HepG2 (cell line): ENCODE measurements around the gene MORC3. TPM values are rescaled to one million over a fixed set of nuclear protein-coding genes. Genes with fewer than 3 reads are reported as not detected.

Experiments
- ATAC-seq: fragments of 200-7000 bp; cut with Tn5 transposase; 3 replicates; pipeline ENCODE4 v1.9.1; 2020; ENCODE audit warnings: mild to moderate bottlenecking, moderate library complexity
- BruUV-seq: library from RNA; stranded (reverse); fragments of 400-500 nt; replicated peaks from 2 replicates; lab custom pipeline; 2021; lab: Mats Ljungman, UMichigan
- CTCF ChIA-PET: fragments of 300-600 bp; formaldehyde crosslinking; extraction: SDS; loops from one replicate; lab custom pipeline; 2021; ENCODE audit warnings: low total read pairs, inconsistent platforms, low intra/inter-chr PET ratio; lab: Yijun Ruan, JAX
- POLR2A ChIA-PET: fragments of 350-600 bp; sonication (Branson Sonifier 250); formaldehyde crosslinking; loops from one replicate; lab custom pipeline; 2020; ENCODE audit warnings: antibody characterized with exemption, inconsistent platforms; lab: Yijun Ruan, JAX
- DNase-seq: peaks from one replicate; pipeline ENCODE4 v3.0.0-alpha.2; 2015; ENCODE audit warnings: low spot score
- FAIRE-seq: peaks from 3 replicates; lab custom pipeline; 2011; peaks lifted over from hg19 to GRCh38; lab: Jason Lieb, UNC
- H2AFZ ChIP-seq: one replicate; pipeline ENCODE4 v1.6.1; 2011; ENCODE audit warnings: low read length, inconsistent platforms
- H3K27ac ChIP-seq: fragments of 300-600 bp; 3 replicates; pipeline ENCODE4 v1.8.0; 2011; ENCODE audit warnings: mixed run types, mild to moderate bottlenecking, mixed read lengths, low read length, inconsistent platforms; ENCODE audit not compliant: insufficient read depth; ENCODE audit errors: extremely low read length
- H3K27me3 ChIP-seq, 2 experiments: fragments of 200-600 bp in 1 of 2; 2 replicates in 1 of 2; 3 replicates in 1 of 2; pipeline versions ENCODE4 v1.6.0 to v1.8.0; 2011; ENCODE audit warnings: low read length in 2 of 2, mild to moderate bottlenecking in 2 of 2, moderate library complexity in 2 of 2, inconsistent platforms in 1 of 2; ENCODE audit not compliant: insufficient read depth in 2 of 2, control insufficient read depth in 1 of 2
- H3K36me3 ChIP-seq, 2 experiments: fragments of 200-600 bp in 1 of 2; replicated peaks in 1 of 2; 2 replicates in 1 of 2; 3 replicates in 1 of 2; pipeline versions ENCODE4 v1.5.1 to v1.8.0; 2011; ENCODE audit warnings: low read length in 2 of 2, inconsistent platforms in 1 of 2; ENCODE audit not compliant: insufficient read depth in 2 of 2, control insufficient read depth in 1 of 2
- H3K4me1 ChIP-seq: 2 replicates; pipeline ENCODE4 v1.5.1; 2012; ENCODE audit warnings: low read length, inconsistent platforms; ENCODE audit not compliant: insufficient read depth
- H3K4me2 ChIP-seq: 2 replicates; pipeline ENCODE4 v1.6.0; 2011; ENCODE audit warnings: low read depth, low read length, inconsistent platforms
- H3K4me3 ChIP-seq, 3 experiments: fragments of 200-600 bp in 1 of 3; sonication (generic), shearing (Covaris generic) in 1 of 3; replicated peaks in 1 of 3; 2 replicates each; pipeline ENCODE4 v1.5.1; 2011 to 2016; ENCODE audit warnings: low read length in 3 of 3, inconsistent platforms in 2 of 3, low read depth in 2 of 3, mild to moderate bottlenecking in 2 of 3, control low read depth in 1 of 3, mixed read lengths in 1 of 3; ENCODE audit not compliant: insufficient read depth in 1 of 3
- H3K79me2 ChIP-seq: one replicate; pipeline ENCODE4 v1.6.1; 2011; ENCODE audit warnings: low read length, inconsistent platforms; ENCODE audit not compliant: insufficient read depth
- H3K9ac ChIP-seq: 2 replicates; pipeline ENCODE4 v1.6.0; 2011; ENCODE audit warnings: mild to moderate bottlenecking, low read depth, low read length, inconsistent platforms; ENCODE audit not compliant: insufficient read depth
- H3K9me3 ChIP-seq: 2 replicates; pipeline ENCODE4 v1.5.1; 2012; ENCODE audit warnings: mild to moderate bottlenecking, low read length
- H4K20me1 ChIP-seq: 2 replicates; pipeline ENCODE4 v1.6.0; 2011; ENCODE audit warnings: inconsistent platforms, mild to moderate bottlenecking, low read length, moderate library complexity; ENCODE audit not compliant: insufficient read depth
- ATF7 ChIP-seq, 2 experiments: fragments of 450-650 bp in 1 of 2; sonication (generic) in 1 of 2; formaldehyde crosslinking in 1 of 2; IDR thresholded peaks; 2 replicates each; pipeline versions ENCODE4 v1.4.0 to v1.6.1; 2016 to 2020; ENCODE audit warnings: antibody characterized with exemption in 1 of 2, mild to moderate bottlenecking in 1 of 2, missing genetic modification reagents in 1 of 2
- SOX13 ChIP-seq, 3 experiments: fragments of 450-650 bp in 1 of 3; sonication (generic) in 1 of 3; formaldehyde crosslinking in 1 of 3; IDR thresholded peaks in 2 of 3; conservative IDR thresholded peaks in 1 of 3; 2 replicates each; pipeline versions ENCODE4 v1.5.0 to v1.6.1; 2016 to 2020; ENCODE audit warnings: antibody characterized with exemption in 1 of 3, mild to moderate bottlenecking in 1 of 3, missing compliant biosample characterization in 1 of 3, missing genetic modification reagents in 1 of 3, moderate library complexity in 1 of 3
- ZNF124 ChIP-seq: sonication (generic); formaldehyde crosslinking; IDR thresholded peaks from 2 replicates; pipeline ENCODE4 v1.4.0; 2020; ENCODE audit warnings: missing genetic modification reagents
- WGBS: methylation state at CpG from one replicate; pipeline ENCODE4 v1.1.6; 2017; ENCODE audit warnings: low lambda C conversion rate; 5-methylcytosine and 5-hydroxymethylcytosine counted together
- in situ Hi-C: cut with HindIII; loops from 2 replicates; pipeline ENCODE4 v1.10.0; 2017; ENCODE audit warnings: low pct_unique_long_range_greater_than_20kb; ENCODE audit not compliant: extremely low pct_ligation_motif_present
- intact Hi-C: fragments of 100-400 bp; cut with micrococcal nuclease; formaldehyde crosslinking; loops from one replicate; pipeline ENCODE4 v1.10.0; 2022; ENCODE audit not compliant: unreplicated experiment
- polyA plus RNA-seq, 8 experiments: library from polyadenylated mRNA; depleted of rRNA in 3 of 8; stranded (reverse) in 7 of 8; unstranded in 1 of 8; fragments of >200 nt; fragmentation: Illumina TruSeq in 4 of 8; extraction: Trizol in 4 of 8; gene quantifications; 2 replicates each; pipeline versions ENCODE4 v1.2.1 to v1.2.3, GENCODE V29; 2011 to 2016; ENCODE audit warnings: low read depth in 4 of 8, missing spikeins in 1 of 8, mixed read lengths in 1 of 8; ENCODE audit not compliant: insufficient read depth in 1 of 8
- total RNA-seq, 5 experiments: library from RNA; depleted of rRNA; stranded (reverse); fragments of >200 nt; fragmentation: Illumina TruSeq; extraction: Trizol; gene quantifications; 2 replicates each; pipeline ENCODE4 v1.2.3, GENCODE V29; 2016; ENCODE audit warnings: low read depth in 1 of 5
- TF ChIP-seq, protein P1 (sequence below), 2 experiments: sonication (generic) in 1 of 2; formaldehyde crosslinking in 1 of 2; IDR thresholded peaks; 2 replicates each; pipeline versions ENCODE4 v1.5.1 to v1.6.1; 2011 to 2020; ENCODE audit warnings: borderline replicate concordance in 1 of 2, low read depth in 1 of 2, low read length in 1 of 2, mild to moderate bottlenecking in 1 of 2, missing genetic modification reagents in 1 of 2, moderate library complexity in 1 of 2

The MORC3 gene
- total and polyA plus RNA-seq, 2 of the 13 experiments (the other 11 are each of a cell fraction or from before 2014, with no cell fraction given): 12.9 to 19.5 TPM

DNA sequence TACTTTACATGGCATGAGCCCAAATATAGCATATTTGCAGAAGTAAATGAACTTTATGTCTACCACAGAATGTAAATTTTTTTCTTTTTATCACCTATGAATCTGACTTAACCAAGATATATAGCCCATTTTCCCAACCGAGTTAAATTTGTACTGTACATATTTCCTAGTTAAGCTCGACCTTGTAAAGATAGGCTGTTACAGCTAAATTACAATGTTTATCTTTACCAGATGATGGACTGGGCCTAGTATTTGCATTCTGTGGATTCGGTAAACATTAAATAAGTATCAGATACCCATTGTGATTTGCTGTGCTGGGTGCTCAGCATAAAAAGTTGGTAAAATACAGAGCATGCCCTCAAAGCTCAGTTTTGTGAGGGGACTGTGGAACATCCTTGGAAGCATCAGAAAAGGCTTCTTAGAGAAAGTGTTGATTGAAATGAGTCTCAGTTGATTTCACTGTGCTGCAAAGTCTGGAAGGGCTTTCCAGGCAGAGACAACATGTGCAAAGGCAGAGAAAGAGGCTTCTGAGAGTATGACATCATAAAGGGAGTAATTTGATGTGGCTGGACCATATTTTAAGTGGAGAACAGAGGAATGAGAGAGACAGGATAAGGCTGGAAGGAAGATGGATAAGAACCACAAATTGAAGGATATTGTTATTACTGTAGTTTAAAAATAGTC lies 27.4 kb downstream of the MORC3 start:
- Histone ChIP-seq H3K27ac (no peak overlapping the region), H3K27me3 (no peaks in the 10 kb centered on the region; a peak in 1 of 5 replicates), H3K36me3 (peaks cover 13 to 67% of the 10 kb centered on the region in 2 experiments; a peak in 4 of 5 replicates), H3K4me3 (no peak overlapping the region), H3K4me2 (no peak overlapping the region), H3K9me3 (no peaks in the 10 kb centered on the region), H3K79me2 (no peaks in the 10 kb centered on the region), H2AFZ (no peak overlapping the region), H3K9ac (no peak overlapping the region), H3K4me1 (no peaks in the 10 kb centered on the region), H4K20me1 (no peaks in the 10 kb centered on the region)
- POLR2A ChIA-PET: no interaction called here
- ATAC-seq: no peak
- BruUV-seq: no TSS peak
- intact Hi-C loops (no loop called here), in situ Hi-C loops (no loop called here)
- CTCF ChIA-PET: no interaction called here
- 95% methylated on average over 3 of the region's 3 CpGs for WGBS
- TF ChIP-seq ZNF124: no peak
- TF ChIP-seq ATF7 (IDR thresholded peaks at IDR 0.05): peak; percentile 56; the same call in 1 of the 2 replicates
- no peak for TF ChIP-seq ATF7 (CRISPR knock-in tag; IDR thresholded peaks at IDR 0.05)
- TF ChIP-seq SOX13 (IDR thresholded peaks at IDR 0.05): no peak
- TF ChIP-seq SOX13 (CRISPR knock-in tag; conservative IDR thresholded peaks at IDR 0.05 in 1 of 2, IDR thresholded peaks at IDR 0.05 in 1 of 2): no peak
- TF ChIP-seq, protein P1, sequence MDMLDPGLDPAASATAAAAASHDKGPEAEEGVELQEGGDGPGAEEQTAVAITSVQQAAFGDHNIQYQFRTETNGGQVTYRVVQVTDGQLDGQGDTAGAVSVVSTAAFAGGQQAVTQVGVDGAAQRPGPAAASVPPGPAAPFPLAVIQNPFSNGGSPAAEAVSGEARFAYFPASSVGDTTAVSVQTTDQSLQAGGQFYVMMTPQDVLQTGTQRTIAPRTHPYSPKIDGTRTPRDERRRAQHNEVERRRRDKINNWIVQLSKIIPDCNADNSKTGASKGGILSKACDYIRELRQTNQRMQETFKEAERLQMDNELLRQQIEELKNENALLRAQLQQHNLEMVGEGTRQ (IDR thresholded peaks at IDR 0.05; ENCODE audit: low read depth, low read length): no peak
- TF ChIP-seq, protein P1 (CRISPR knock-in tag; IDR thresholded peaks at IDR 0.05; ENCODE audit: borderline replicate concordance): no peak
- no peak for DNase-seq
- FAIRE-seq: no peak
